Activated T-helper 2 cell treated with anti-CD3 and anti-CD28 coated beads, Interferon-gamma antibody, Interleukin-2, Interleukin-4, amounts not matched to agents 10 μg/mL and 5 μg/mL and 100 μg/mL, durations not matched to agents 14 hours and 24 hours and 36 hours (primary cell): ENCODE measurements around the gene LDB2. TPM values are rescaled to one million over a fixed set of nuclear protein-coding genes. Genes with fewer than 3 reads are reported as not detected.
"Not testable (repeated sequence)": the region's sequence is repeated elsewhere in the genome, so short reads cannot be mapped to it uniquely, and the experiment has no call there.

ENCODE experiments used
- DNase-seq: peaks from one replicate; pipeline ENCODE4 v3.0.0; 2021; ENCODE audit warnings: low spot score
- H3K27ac Mint-ChIP-seq: one replicate; pipeline ENCODE4 v1.8.0; 2021; ENCODE audit warnings: mixed read lengths
- H3K27me3 Mint-ChIP-seq: one replicate; pipeline ENCODE4 v1.8.0; 2021; ENCODE audit warnings: low read depth, mixed read lengths
- H3K36me3 Mint-ChIP-seq: one replicate; pipeline ENCODE4 v1.8.0; 2021; ENCODE audit warnings: low read depth, mixed read lengths
- H3K4me1 Mint-ChIP-seq: one replicate; pipeline ENCODE4 v1.8.0; 2021; ENCODE audit warnings: low read depth, mixed read lengths
- H3K4me3 Mint-ChIP-seq: one replicate; pipeline ENCODE4 v1.8.0; 2021; ENCODE audit warnings: low read depth, mild to moderate bottlenecking, moderate library complexity, mixed read lengths
- H3K9me3 Mint-ChIP-seq: one replicate; pipeline ENCODE4 v1.8.0; 2021; ENCODE audit warnings: mixed read lengths
- intact Hi-C: fragments of 100-400 bp; cut with micrococcal nuclease; formaldehyde crosslinking; loops from one replicate; pipeline ENCODE4 v1.15.1; 2023
- total RNA-seq: library from RNA; stranded (reverse); gene quantifications from 2 replicates; pipeline ENCODE4 v1.2.3, GENCODE V29; 2022

LDB2 gene
- total RNA-seq, 1 donor from 2014 or later: not detected

DNA sequence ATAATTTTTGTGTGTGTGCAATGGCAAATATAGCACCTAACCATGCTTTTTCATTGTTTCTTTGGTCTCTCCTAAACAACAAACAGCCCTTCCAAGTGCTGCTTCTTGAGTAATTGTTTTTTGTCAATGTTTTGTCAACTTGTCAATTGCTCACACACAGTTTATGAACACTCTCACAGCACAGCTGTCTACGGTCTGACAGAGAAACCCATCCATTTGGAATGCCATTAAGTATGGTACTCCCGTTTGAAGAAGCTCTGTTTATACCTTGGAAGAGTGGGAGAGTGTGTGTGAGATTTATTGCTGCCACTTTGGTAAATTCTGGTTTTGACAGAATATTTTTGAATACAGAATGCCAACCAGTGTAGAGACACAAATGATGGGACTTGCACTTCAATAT is 254.6 kb downstream of the LDB2 start:
- no peak for DNase-seq
- intact Hi-C loops: no loop called here
- no peak overlapping the region for H3K4me3 Mint-ChIP-seq
- H3K36me3 Mint-ChIP-seq: no peaks in the 10 kb centered on the region
- H3K9me3 Mint-ChIP-seq: no peaks in the 10 kb centered on the region
- no peak overlapping the region for H3K27ac Mint-ChIP-seq
- no peaks in the 10 kb centered on the region for H3K27me3 Mint-ChIP-seq
- no peaks in the 10 kb centered on the region for H3K4me1 Mint-ChIP-seq

DNA sequence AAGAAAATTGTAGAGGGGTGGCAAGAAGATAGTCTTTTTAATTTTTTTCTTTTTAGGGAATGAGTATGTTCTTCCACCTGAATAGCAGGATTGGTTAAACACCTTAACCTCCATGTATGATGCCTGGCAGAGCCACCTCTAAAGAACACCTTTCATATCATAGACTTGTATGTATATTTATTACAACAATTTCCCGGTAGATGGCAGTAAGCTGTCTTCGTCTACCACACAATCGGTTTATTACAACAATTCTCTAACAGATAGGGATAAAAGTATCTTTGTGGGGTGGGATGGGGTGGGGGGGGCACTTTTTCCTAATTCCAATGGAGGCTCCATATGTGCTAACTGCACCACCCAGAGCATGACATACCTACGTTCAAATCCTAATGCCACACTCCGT is 255.5 kb downstream of the LDB2 start:
- intact Hi-C loops: no loop called here
- no peak for DNase-seq
- no peaks in the 10 kb centered on the region for H3K4me1 Mint-ChIP-seq
- H3K27me3 Mint-ChIP-seq: no peaks in the 10 kb centered on the region
- H3K4me3 Mint-ChIP-seq: no peak overlapping the region
- H3K36me3 Mint-ChIP-seq: no peaks in the 10 kb centered on the region
- H3K9me3 Mint-ChIP-seq: no peaks in the 10 kb centered on the region
- H3K27ac Mint-ChIP-seq: no peak overlapping the region

DNA sequence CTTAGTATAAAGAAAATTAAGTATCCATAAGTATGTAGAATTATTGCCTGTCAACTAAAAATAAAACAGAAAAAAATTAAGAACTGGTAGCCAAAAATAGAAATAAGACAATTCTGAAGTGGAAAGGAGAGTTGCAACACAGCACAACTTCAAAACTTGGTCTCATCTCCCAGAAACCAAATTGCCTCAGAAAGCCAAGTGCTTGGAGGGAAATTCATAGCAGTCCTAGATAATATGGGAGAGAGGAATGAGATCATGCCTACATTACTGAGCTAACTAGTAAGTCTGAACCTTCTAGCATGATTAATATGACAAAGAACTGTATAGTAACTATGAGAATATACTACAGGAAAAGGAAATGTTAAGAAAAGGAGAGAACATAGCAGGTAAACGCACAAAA is 256.5 kb downstream of the LDB2 start:
- H3K9me3 Mint-ChIP-seq: no peaks in the 10 kb centered on the region
- no peaks in the 10 kb centered on the region for H3K27me3 Mint-ChIP-seq
- intact Hi-C loops: no loop called here
- no peak for DNase-seq
- H3K4me3 Mint-ChIP-seq: no peak overlapping the region
- no peaks in the 10 kb centered on the region for H3K4me1 Mint-ChIP-seq
- no peak overlapping the region for H3K27ac Mint-ChIP-seq
- no peaks in the 10 kb centered on the region for H3K36me3 Mint-ChIP-seq

DNA sequence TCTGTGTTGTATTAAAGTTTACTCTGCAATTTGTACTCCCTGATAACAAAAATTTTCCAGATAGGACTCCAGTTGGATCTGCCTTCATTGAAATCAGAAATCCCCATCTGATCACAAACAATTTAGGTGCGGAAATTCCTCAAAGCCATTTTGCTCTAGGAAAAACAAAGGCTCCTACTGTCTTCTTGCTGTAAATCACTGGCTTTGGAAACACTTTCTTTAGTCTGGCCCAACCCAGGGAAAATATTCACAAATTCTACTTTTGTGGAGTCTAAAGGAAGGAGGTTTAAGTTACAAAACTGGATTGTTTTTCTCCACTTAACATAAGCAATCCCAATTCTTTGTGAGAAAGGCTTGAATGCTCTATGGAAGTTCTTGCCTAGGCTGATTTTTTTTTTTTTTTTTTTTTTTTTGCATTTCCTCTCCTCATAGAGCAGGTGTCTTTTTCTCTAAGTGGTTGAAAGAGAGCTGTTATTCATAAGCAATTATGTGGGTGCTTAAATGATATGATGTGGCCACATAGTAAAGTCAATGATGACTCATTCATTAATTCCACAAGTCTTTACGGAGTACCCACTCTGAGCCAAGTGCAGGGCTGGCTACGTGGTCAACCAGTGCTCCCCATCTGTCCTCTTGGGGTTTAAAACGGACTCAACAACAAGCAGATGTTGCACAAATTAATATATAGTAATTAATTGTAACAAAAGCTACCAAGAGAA is 261.4 kb downstream of the LDB2 start:
- H3K9me3 Mint-ChIP-seq: peaks cover 8% of the 10 kb centered on the region
- H3K4me1 Mint-ChIP-seq: no peaks in the 10 kb centered on the region
- intact Hi-C loops: no loop called here
- no peaks in the 10 kb centered on the region for H3K27me3 Mint-ChIP-seq
- no peaks in the 10 kb centered on the region for H3K36me3 Mint-ChIP-seq
- no peak overlapping the region for H3K4me3 Mint-ChIP-seq
- H3K27ac Mint-ChIP-seq: no peak overlapping the region
- no peak for DNase-seq

DNA sequence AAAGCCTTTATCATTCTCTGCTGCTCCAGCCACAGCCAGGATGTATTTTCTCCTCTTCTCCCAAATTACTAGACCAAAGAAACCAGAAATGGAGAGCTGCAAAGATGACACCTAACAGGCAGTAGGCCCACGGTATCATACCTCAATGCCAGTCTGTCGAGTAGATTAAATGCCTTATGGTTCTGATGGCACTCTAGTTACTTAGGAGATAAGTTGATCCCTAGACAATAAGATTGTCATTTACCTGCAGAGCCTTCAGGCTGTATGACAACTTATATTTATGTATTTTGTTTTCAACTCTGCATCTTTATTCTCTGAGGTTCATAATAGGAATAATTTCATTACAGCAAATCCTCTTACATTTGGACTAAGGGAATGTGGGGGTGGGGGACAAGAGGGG is 262.1 kb downstream of the LDB2 start:
- Mint-ChIP-seq H3K36me3 (no peaks in the 10 kb centered on the region), H3K4me3 (no peak overlapping the region)

DNA sequence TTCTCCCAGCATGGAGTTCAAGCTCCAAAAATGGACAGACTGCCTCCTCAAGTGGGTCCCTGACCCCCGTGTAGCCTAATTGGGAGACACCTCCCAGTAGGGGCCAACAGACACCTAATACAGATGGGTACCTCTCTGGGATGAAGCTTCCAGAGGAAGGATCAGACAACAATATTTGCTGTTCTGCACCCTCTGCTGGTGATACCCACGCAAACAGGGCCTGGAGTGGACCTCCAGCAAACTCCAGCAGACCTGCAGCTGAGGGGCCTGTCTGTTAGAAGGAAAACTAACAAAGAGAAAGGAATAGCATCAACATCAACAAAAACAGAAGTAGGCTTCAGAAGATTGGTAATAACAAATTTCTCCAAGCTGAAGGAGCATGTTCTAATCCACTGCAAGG is 269.2 kb downstream of the LDB2 start:
- DNase-seq, H3K27me3 Mint-ChIP-seq, intact Hi-C loops, H3K4me1 Mint-ChIP-seq, H3K9me3 Mint-ChIP-seq, H3K27ac Mint-ChIP-seq, H3K4me3 Mint-ChIP-seq, H3K36me3 Mint-ChIP-seq: not testable (repeated sequence)

More for the DNA sequence above, 262.1 kb downstream of the LDB2 start:
- Mint-ChIP-seq H3K9me3 (peaks cover 8% of the 10 kb centered on the region), H3K27ac (no peak overlapping the region), H3K4me1 (no peaks in the 10 kb centered on the region), H3K27me3 (no peaks in the 10 kb centered on the region)
- intact Hi-C loops: no loop called here
- DNase-seq: no peak

DNA sequence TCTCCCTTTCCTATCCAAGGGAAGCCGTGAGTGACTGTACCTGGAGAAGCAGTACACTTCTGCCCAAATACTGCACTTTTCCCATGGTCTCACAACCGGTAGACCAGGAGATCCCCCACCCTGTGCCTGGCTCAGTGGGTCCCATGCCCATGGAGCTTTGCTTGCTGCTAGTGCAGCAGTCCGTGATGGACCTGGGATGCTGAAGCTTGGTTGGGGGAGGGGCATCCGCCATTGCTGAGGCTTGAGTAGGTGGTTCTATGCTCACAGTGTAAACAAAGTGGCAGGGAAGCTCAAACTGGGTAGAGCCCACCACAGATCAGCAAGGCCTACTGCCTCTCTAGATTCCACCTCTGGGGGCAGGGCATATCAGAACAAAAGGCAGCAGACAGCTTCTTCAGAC is 269.6 kb downstream of the LDB2 start:
- H3K4me1 Mint-ChIP-seq, H3K27ac Mint-ChIP-seq, H3K4me3 Mint-ChIP-seq, DNase-seq, H3K36me3 Mint-ChIP-seq, intact Hi-C loops, H3K27me3 Mint-ChIP-seq, H3K9me3 Mint-ChIP-seq: not testable (repeated sequence)

DNA sequence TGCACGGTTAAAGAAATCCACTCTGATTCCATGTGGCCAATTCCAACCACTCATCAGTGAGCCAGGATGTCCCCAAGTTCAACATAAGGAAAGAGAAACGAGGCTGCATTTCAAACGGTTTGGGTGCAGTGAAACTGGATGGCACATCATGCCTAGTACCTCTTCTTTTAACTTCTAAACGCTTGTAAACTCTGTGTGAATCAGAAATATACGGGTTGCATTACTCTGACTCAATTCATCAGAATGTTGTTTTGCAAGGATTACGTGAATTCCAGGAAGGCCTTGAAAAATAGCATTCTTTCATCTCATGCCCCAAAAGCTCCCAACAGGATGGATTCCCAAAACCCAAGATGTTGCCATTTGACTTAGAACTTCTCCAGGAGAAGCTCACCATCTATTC is 270.4 kb downstream of the LDB2 start:
- Mint-ChIP-seq H3K27ac (no peak overlapping the region), H3K9me3 (no peaks in the 10 kb centered on the region), H3K4me3 (no peak overlapping the region), H3K4me1 (no peaks in the 10 kb centered on the region), H3K27me3 (no peaks in the 10 kb centered on the region), H3K36me3 (no peaks in the 10 kb centered on the region)
- intact Hi-C loops: no loop called here
- no peak for DNase-seq

DNA sequence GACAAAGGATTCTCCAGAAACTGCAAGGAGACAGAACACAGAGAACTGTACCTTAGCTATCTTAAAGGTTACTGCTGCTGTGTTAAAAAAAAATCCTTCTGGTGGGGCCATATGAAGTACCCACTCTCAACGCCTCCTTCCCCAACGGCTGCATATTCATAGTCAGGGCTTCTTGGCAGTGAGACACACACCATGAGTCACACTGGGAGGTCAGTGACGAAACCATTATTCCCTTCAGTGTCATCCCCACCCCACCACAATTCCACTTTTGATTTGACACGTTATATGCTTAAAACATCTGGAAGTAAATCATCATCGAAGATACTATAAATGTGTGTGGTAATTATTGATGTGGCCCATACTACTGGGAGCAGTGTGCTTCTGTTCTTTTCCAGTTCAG is 271.5 kb downstream of the LDB2 start:
- no peaks in the 10 kb centered on the region for H3K4me1 Mint-ChIP-seq
- no peaks in the 10 kb centered on the region for H3K36me3 Mint-ChIP-seq
- H3K4me3 Mint-ChIP-seq: no peak overlapping the region
- no peak for DNase-seq
- no peaks in the 10 kb centered on the region for H3K9me3 Mint-ChIP-seq
- H3K27ac Mint-ChIP-seq: no peak overlapping the region
- intact Hi-C loops: no loop called here
- H3K27me3 Mint-ChIP-seq: no peaks in the 10 kb centered on the region

DNA sequence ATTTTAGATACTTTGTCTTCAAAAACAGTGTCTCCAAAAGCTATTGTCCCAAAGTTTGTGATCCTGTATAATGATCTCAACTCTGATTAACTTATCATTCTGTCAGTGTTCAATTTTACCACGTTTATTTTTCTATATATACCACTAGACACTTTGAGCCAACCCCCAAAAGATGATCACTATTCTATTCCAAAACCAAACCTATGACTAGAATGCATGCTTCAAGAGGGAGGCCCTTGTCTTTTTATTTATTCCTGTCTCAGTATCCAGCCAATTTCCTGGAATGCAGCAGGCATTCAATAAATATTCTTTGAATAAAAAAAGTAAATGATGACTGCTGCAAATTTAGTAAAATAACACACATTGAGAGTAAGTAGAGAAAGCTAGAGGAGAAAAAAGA is 275.6 kb downstream of the LDB2 start:
- Mint-ChIP-seq H3K36me3 (no peaks in the 10 kb centered on the region), H3K27me3 (no peaks in the 10 kb centered on the region), H3K4me1 (no peaks in the 10 kb centered on the region), H3K9me3 (no peaks in the 10 kb centered on the region), H3K4me3 (no peak overlapping the region), H3K27ac (no peak overlapping the region)
- DNase-seq: no peak
- intact Hi-C loops: no loop called here

DNA sequence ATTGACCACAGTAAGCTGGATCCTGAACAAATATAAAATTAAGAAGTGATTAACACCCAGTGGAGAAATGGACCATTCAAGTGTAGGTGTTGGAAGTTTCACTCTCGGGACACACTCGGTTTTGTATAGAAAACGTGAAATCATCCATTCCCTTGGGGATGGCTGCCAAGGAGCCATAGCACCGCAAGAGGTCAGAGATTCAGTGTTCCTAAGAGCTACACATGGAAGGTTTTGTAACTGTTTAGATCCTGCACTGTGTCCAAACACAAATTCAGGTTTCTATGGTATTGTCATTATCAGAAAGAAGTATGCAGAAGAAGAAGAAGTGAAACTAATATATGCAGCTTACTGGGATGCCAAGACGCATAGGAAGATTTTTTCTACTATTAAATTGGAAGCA is 281.0 kb downstream of the LDB2 start:
- Mint-ChIP-seq H3K9me3 (no peaks in the 10 kb centered on the region), H3K4me3 (no peak overlapping the region), H3K4me1 (no peaks in the 10 kb centered on the region), H3K27me3 (no peaks in the 10 kb centered on the region), H3K27ac (no peak overlapping the region), H3K36me3 (no peaks in the 10 kb centered on the region)
- DNase-seq: no peak
- intact Hi-C loops: no loop called here

DNA sequence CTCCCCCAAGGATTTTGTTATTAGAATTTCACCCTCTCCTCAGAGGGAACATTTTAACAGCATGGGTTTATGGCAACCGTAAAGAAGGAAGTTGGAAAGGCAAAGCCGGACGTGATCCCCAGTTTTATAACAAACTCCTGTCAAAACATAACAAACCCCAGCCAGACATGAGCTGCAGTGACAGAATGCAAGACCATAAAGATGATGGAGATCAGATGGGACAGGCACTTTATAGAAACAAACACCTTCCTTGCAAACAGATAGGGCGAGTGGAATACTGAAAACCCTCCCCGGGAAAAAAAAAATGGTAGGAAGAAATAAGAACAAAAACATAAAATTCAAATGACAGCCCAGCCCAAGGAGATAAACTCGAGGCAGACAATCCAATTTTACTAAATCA is 281.4 kb downstream of the LDB2 start:
- Mint-ChIP-seq H3K27me3 (no peaks in the 10 kb centered on the region), H3K27ac (no peak overlapping the region), H3K4me1 (no peaks in the 10 kb centered on the region), H3K4me3 (no peak overlapping the region), H3K9me3 (no peaks in the 10 kb centered on the region), H3K36me3 (no peaks in the 10 kb centered on the region)
- intact Hi-C loops: no loop called here
- DNase-seq: no peak

DNA sequence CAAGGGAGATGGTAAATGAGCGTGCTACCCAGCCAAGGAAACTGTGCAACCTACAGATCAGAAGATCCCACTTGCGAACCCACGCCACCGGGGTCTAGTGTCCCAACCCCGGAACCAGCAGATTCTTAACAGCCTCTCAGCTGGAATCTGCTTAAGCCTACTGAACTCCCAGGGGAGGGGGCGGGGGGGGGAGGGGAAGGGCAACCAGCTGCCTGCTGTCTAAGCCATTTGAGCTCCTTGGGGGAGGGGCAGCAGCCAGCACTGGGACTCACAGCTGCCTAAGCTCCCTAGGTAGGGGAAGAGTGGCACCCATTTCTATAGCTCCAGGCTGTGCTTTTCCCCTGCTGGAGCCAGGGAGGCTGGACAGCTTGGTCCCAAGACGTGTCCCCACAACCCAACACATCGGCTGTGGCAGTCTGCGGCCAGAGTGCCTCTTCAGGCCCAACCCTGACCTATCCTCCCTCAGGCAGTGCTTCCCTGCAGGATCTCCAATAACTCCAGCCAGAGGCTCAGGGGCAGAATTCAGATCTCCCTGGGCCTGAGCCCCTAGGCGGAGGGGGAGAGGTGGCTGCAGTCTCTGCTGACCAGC is 289.2 kb downstream of the LDB2 start:
- Mint-ChIP-seq H3K4me1 (no peaks in the 10 kb centered on the region), H3K27ac (no peak overlapping the region), H3K4me3 (no peak overlapping the region), H3K27me3 (no peaks in the 10 kb centered on the region), H3K9me3 (peaks cover 6% of the 10 kb centered on the region), H3K36me3 (no peaks in the 10 kb centered on the region)
- DNase-seq: no peak
- intact Hi-C loops: no loop called here
